GM12878 (cell line): ENCODE results near the gene PLCB4. TPM values are rescaled to one million over a fixed set of nuclear protein-coding genes. Genes with fewer than 3 reads are reported as not detected.

Source experiments
- ATAC-seq: fragments of 200-7000 bp; cut with Tn5 transposase; 3 replicates; pipeline ENCODE4 v1.9.1; 2020; ENCODE audit warnings: mild to moderate bottlenecking, moderate library complexity
- BruUV-seq: library from RNA; stranded (reverse); fragments of 400-500 nt; replicated peaks from 2 replicates; lab custom pipeline; 2021; lab: Mats Ljungman, UMichigan
- CTCF ChIA-PET: fragments of 300-600 bp; sonication (Branson Sonifier 250); formaldehyde crosslinking; extraction: SDS; loops from one replicate; lab custom pipeline; 2021; ENCODE audit warnings: inconsistent platforms; lab: Yijun Ruan, JAX
- POLR2A ChIA-PET: fragments of 350-600 bp; formaldehyde crosslinking; extraction: SDS; loops from one replicate; lab custom pipeline; 2021; ENCODE audit warnings: inconsistent platforms; lab: Charles Lee
- RAD21 ChIA-PET: fragments of 300-600 bp; sonication (Branson Sonifier 250); formaldehyde crosslinking; loops from one replicate; lab custom pipeline; 2023; ENCODE audit warnings: antibody characterized with exemption; ENCODE audit not compliant: unreplicated experiment; lab: Charles Lee
- SMC1A ChIA-PET: fragments of 300-600 bp; sonication (Branson Sonifier 250); formaldehyde crosslinking; loops from one replicate; lab custom pipeline; 2023; ENCODE audit not compliant: unreplicated experiment, uncharacterized antibody; lab: Charles Lee
- DNase-seq: peaks from one replicate; pipeline ENCODE4 v3.0.0-alpha.2; 2011; ENCODE audit warnings: low read depth, low spot score
- FAIRE-seq: peaks from 3 replicates; lab custom pipeline; 2011; peaks lifted over from hg19 to GRCh38; lab: Jason Lieb, UNC
- H2AFZ ChIP-seq: 2 replicates; pipeline ENCODE4 v1.6.0; 2011; ENCODE audit warnings: low read depth, low read length, control low read depth; ENCODE audit not compliant: control insufficient read depth
- H3K27ac ChIP-seq: 2 replicates; pipeline ENCODE4 v1.5.1; 2011; ENCODE audit warnings: control low read depth; ENCODE audit not compliant: control insufficient read depth, insufficient read depth
- H3K27me3 ChIP-seq, 2 experiments: replicated peaks in 1 of 2; 2 replicates each; pipeline versions ENCODE4 v1.6.0 to v1.6.1; 2011; ENCODE audit warnings: low read length in 1 of 2; ENCODE audit not compliant: control insufficient read depth in 2 of 2, insufficient read depth in 2 of 2
- H3K36me3 ChIP-seq, 2 experiments: 2 replicates each; pipeline ENCODE4 v1.5.1; 2011; ENCODE audit warnings: low read length in 1 of 2; ENCODE audit not compliant: control insufficient read depth in 2 of 2, insufficient read depth in 2 of 2
- H3K4me1 ChIP-seq: 2 replicates; pipeline ENCODE4 v1.6.1; 2011; ENCODE audit warnings: mild to moderate bottlenecking, low read length, moderate library complexity, mixed read lengths; ENCODE audit not compliant: control insufficient read depth, insufficient read depth
- H3K4me2 ChIP-seq: 2 replicates; pipeline ENCODE4 v1.6.0; 2011; ENCODE audit warnings: control low read depth; ENCODE audit not compliant: control insufficient read depth, insufficient read depth
- H3K4me3 ChIP-seq: fragments of 200-600 bp; sonication (generic); 2 replicates; pipeline ENCODE4 v1.5.1; 2016
- H3K79me2 ChIP-seq: 2 replicates; pipeline ENCODE4 v1.6.0; 2011; ENCODE audit warnings: low read length; ENCODE audit not compliant: control insufficient read depth, insufficient read depth
- H3K9ac ChIP-seq: 2 replicates; pipeline ENCODE4 v1.8.0; 2011; ENCODE audit warnings: low read length, control low read depth, mixed read lengths; ENCODE audit not compliant: control insufficient read depth, insufficient read depth
- H3K9me3 ChIP-seq: replicated peaks from 3 replicates; pipeline ENCODE4 v1.5.1; 2011; ENCODE audit warnings: mild to moderate bottlenecking, low read length; ENCODE audit not compliant: control insufficient read depth, insufficient read depth
- H4K20me1 ChIP-seq: 2 replicates; pipeline ENCODE4 v1.6.0; 2011; ENCODE audit not compliant: control insufficient read depth, insufficient read depth
- BCL11A ChIP-seq: IDR thresholded peaks from 2 replicates; pipeline ENCODE4 v1.6.1; 2011; ENCODE audit warnings: low read depth, low read length
- BMI1 ChIP-seq: fragments of 450-650 bp; IDR thresholded peaks from 2 replicates; pipeline ENCODE4 v1.6.1; 2016; ENCODE audit warnings: mild to moderate bottlenecking, moderate library complexity, borderline replicate concordance
- EZH2 ChIP-seq: IDR thresholded peaks from 2 replicates; pipeline ENCODE4 v1.6.1; 2012; ENCODE audit warnings: low read depth, mild to moderate bottlenecking, control low read depth, inconsistent platforms, low read length, borderline replicate concordance; ENCODE audit not compliant: control insufficient read depth
- FOS ChIP-seq: IDR thresholded peaks from 3 replicates; pipeline ENCODE4 v1.6.1; 2011; ENCODE audit warnings: borderline replicate concordance; ENCODE audit not compliant: insufficient read length; ENCODE audit errors: extremely low read depth
- JUNB ChIP-seq: IDR thresholded peaks from 2 replicates; pipeline ENCODE4 v1.6.1; 2016; ENCODE audit warnings: antibody characterized with exemption, mild to moderate bottlenecking
- RCOR1 ChIP-seq: conservative IDR thresholded peaks from 2 replicates; pipeline ENCODE4 v1.6.1; 2012; ENCODE audit warnings: low read depth, low read length, improper control_type of control experiment
- SKIL ChIP-seq: fragments of 450-650 bp; IDR thresholded peaks from 2 replicates; pipeline ENCODE4 v1.6.1; 2017; ENCODE audit warnings: mild to moderate bottlenecking, low read depth, inconsistent platforms; ENCODE audit not compliant: poor library complexity, severe bottlenecking
- ZNF384 ChIP-seq: IDR thresholded peaks from 2 replicates; pipeline ENCODE4 v1.6.1; 2012; ENCODE audit warnings: low read depth, mild to moderate bottlenecking, low read length, improper control_type of control experiment, borderline replicate concordance
- ZNF687 ChIP-seq: fragments of 450-650 bp; IDR thresholded peaks from 2 replicates; pipeline ENCODE4 v1.6.1; 2017; ENCODE audit warnings: mild to moderate bottlenecking, moderate library complexity
- ZZZ3 ChIP-seq: IDR thresholded peaks from 2 replicates; pipeline ENCODE4 v1.6.1; 2011; ENCODE audit warnings: low read depth; ENCODE audit not compliant: control insufficient read depth, insufficient read length
- WGBS: methylation state at CpG from one replicate; pipeline ENCODE4 v1.1.6; 2016; ENCODE audit warnings: low lambda C conversion rate; ENCODE audit not compliant: insufficient replicate concordance, insufficient coverage; ENCODE audit errors: missing lambda C conversion rate; 5-methylcytosine and 5-hydroxymethylcytosine counted together
- in situ Hi-C: fragments of 300-500 bp; cut with MboI; formaldehyde crosslinking; loops from 9 replicates; pipeline ENCODE4 v1.14.3; 2018; ENCODE audit warnings: mixed read lengths
- intact Hi-C: fragments of 100-400 bp; cut with micrococcal nuclease; formaldehyde crosslinking; loops from one replicate; pipeline ENCODE4 v1.14.2; 2022; ENCODE audit not compliant: unreplicated experiment
- polyA plus RNA-seq, 11 experiments: library from polyadenylated mRNA; depleted of rRNA in 4 of 11; unstranded in 6 of 11; stranded (reverse) in 5 of 11; fragments of >200 nt; fragmentation: Nextera tagmentation in 4 of 11; fragmentation: Illumina TruSeq in 1 of 11; extraction: Ambion mirVana in 4 of 11; extraction: Trizol in 1 of 11; gene quantifications; 1 replicate in 1 of 11; 2 replicates in 10 of 11; pipeline versions ENCODE4 v1.2.1 to v1.2.3, GENCODE V29; 2011 to 2016; ENCODE audit warnings: inconsistent platforms in 2 of 11, missing spikeins in 2 of 11, low read depth in 1 of 11
- total RNA-seq, 4 experiments: library from RNA; depleted of rRNA in 3 of 4; stranded (reverse); fragments of >200 nt in 3 of 4; fragmentation: Illumina TruSeq in 1 of 4; extraction: Trizol in 1 of 4; gene quantifications; 2 replicates each; pipeline versions ENCODE4 v1.2.1 to v1.2.3, GENCODE V29; 2013 to 2021
- TF ChIP-seq, protein P1 (sequence below): fragments of 450-650 bp; formaldehyde crosslinking; IDR thresholded peaks from 2 replicates; pipeline ENCODE4 v1.4.0; 2022; ENCODE audit warnings: mild to moderate bottlenecking, moderate library complexity

The PLCB4 gene
- total and polyA plus RNA-seq, 10 of the 15 experiments (the other 5 are each of a cell fraction or from before 2014, with no cell fraction given), result not detected

GRCh38 chr20:9467995-9468394 is 399.1 kb downstream of the PLCB4 start (continued):
- no peak for TF ChIP-seq SKIL

- no peak for FAIRE-seq
- H3K9me3 ChIP-seq, result no peaks in the 10 kb centered on the region
- TF ChIP-seq JUNB (no peak), RCOR1 (no peak), ZZZ3 (no peak), ZNF687 (no peak), BMI1 (no peak), FOS (no peak), ZNF384 (no peak), BCL11A (no peak), EZH2 (no peak)
- TF ChIP-seq, protein P1, sequence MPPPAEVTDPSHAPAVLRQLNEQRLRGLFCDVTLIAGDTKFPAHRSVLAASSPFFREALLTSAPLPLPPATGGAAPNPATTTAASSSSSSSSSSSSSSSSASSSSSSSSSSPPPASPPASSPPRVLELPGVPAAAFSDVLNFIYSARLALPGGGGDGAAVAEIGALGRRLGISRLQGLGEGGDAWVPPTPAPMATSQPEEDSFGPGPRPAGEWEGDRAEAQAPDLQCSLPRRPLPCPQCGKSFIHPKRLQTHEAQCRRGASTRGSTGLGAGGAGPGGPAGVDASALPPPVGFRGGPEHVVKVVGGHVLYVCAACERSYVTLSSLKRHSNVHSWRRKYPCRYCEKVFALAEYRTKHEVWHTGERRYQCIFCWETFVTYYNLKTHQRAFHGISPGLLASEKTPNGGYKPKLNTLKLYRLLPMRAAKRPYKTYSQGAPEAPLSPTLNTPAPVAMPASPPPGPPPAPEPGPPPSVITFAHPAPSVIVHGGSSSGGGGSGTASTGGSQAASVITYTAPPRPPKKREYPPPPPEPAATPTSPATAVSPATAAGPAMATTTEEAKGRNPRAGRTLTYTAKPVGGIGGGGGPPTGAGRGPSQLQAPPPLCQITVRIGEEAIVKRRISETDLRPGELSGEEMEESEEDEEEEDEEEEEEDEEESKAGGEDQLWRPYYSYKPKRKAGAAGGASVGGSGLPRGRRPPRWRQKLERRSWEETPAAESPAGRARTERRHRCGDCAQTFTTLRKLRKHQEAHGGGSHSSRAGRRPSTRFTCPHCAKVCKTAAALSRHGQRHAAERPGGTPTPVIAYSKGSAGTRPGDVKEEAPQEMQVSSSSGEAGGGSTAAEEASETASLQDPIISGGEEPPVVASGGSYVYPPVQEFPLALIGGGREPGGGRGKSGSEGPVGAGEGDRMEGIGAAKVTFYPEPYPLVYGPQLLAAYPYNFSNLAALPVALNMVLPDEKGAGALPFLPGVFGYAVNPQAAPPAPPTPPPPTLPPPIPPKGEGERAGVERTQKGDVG (CRISPR knock-in tag), result no peak
Observed at GRCh38 chr20:9474835-9475415, 406.0 kb downstream of the PLCB4 start.

More at GRCh38 chr20:9474835-9475415, 406.0 kb downstream of the PLCB4 start:
- intact Hi-C loops, result no loop called here
- Histone ChIP-seq H3K36me3 (no peaks in the 10 kb centered on the region), H3K4me2 (no peak overlapping the region), H3K9ac (no peak overlapping the region), H3K4me3 (no peak overlapping the region), H3K27ac (no peak overlapping the region; the same call in 1 of the 2 replicates), H4K20me1 (no peaks in the 10 kb centered on the region), H3K4me1 (no peaks in the 10 kb centered on the region), H2AFZ (no peak overlapping the region), H3K27me3 (no peaks in the 10 kb centered on the region), H3K79me2 (no peaks in the 10 kb centered on the region)
- ChIA-PET SMC1A (interaction anchor here (0.7 kb wide), 1 partner anchor 636 kb away, joined by 4 read pairs; no protein-coding TSS in a partner anchor), CTCF (interaction anchor here (1.0 kb wide), 1 partner anchor 17 kb away, joined by 3 read pairs; no protein-coding TSS in a partner anchor), POLR2A (no interaction called here), RAD21 (no interaction called here)
- DNase-seq, result no peak
- in situ Hi-C loops, result no loop called here
- no peak for ATAC-seq
- BruUV-seq, result no TSS peak
- 28% methylated on average over 2 of the region's 2 CpGs for WGBS
